Memory B cell (primary cell): Measurements from ENCODE around the gene GLT6D1.
A peak's percentile ranks its signal among the peaks of the same experiment; 100 is the strongest.

ENCODE experiments used
- ATAC-seq: fragments of 150-1000 bp; cut with Tn5 transposase; 2 replicates; pipeline ENCODE4 v1.10.0; 2021; ENCODE audit warnings: low read depth, mild to moderate bottlenecking, moderate library complexity
- DNase-seq, 2 donors: peaks; one replicate each; pipeline ENCODE4 v3.0.0; 2022; ENCODE audit warnings: low spot score in 2 of 2
- H3K27ac Mint-ChIP-seq: one replicate; pipeline ENCODE4 v1.8.0; 2022; ENCODE audit warnings: mild to moderate bottlenecking, moderate library complexity, mixed read lengths
- H3K27me3 Mint-ChIP-seq: one replicate; pipeline ENCODE4 v1.8.0; 2022; ENCODE audit warnings: mixed read lengths
- H3K36me3 Mint-ChIP-seq: one replicate; pipeline ENCODE4 v1.8.0; 2022; ENCODE audit warnings: mild to moderate bottlenecking, mixed read lengths
- H3K4me1 Mint-ChIP-seq: one replicate; pipeline ENCODE4 v1.8.0; 2022; ENCODE audit warnings: mixed read lengths
- H3K4me3 Mint-ChIP-seq: one replicate; pipeline ENCODE4 v1.8.0; 2022; ENCODE audit warnings: mild to moderate bottlenecking, moderate library complexity, mixed read lengths
- H3K9me3 Mint-ChIP-seq: one replicate; pipeline ENCODE4 v1.8.0; 2022; ENCODE audit warnings: mixed read lengths

GLT6D1 gene

DNA sequence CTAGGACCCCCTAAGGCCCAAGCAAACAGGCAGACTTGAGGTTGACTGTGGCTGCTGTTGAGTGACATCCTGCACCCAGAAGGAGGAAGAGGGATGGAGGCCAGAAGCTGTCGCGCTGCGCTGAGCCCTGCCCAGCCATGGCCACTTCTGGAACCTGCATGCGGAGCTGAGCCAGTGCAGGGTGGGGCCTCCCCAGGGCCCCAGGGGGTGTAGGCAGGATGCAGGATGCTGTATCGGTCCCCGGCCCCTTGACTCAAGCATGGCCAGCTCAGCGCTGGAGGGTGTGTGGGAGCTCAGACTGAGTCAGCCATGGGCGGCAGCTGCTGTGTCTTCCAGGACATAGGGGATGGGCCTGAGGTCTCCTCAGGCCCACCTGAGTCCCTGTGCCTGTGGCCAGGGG, 26.9 kb downstream of the GLT6D1 start:
- H3K4me1 Mint-ChIP-seq, result peaks cover 7% of the 10 kb centered on the region
- no peak overlapping the region for H3K27ac Mint-ChIP-seq
- ATAC-seq, result no peak
- no peaks in the 10 kb centered on the region for H3K36me3 Mint-ChIP-seq
- peaks cover 22% of the 10 kb centered on the region for H3K27me3 Mint-ChIP-seq
- H3K4me3 Mint-ChIP-seq, result no peak overlapping the region
- no peak for DNase-seq
- peaks cover 5% of the 10 kb centered on the region for H3K9me3 Mint-ChIP-seq

DNA sequence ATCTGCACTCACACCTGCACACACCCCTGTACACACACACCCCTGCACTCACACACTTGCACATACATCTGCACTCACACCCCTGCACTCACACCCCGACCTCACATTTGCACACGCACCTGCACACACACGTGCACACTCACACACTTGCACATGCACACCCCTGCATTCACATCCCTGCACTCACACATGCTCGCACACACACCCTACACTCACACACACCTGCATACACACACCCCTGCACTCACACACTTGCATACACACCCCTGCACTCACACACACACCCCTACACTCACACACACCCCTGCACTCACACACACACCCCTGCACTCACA, 27.5 kb downstream of the GLT6D1 start:
- H3K27me3 Mint-ChIP-seq, result peaks cover 24% of the 10 kb centered on the region
- peaks cover 7% of the 10 kb centered on the region for H3K4me1 Mint-ChIP-seq
- H3K9me3 Mint-ChIP-seq, result peaks cover 5% of the 10 kb centered on the region
- H3K4me3 Mint-ChIP-seq, result no peak overlapping the region
- ATAC-seq (no peak), DNase-seq (no peak)
- no peak overlapping the region for H3K27ac Mint-ChIP-seq
- H3K36me3 Mint-ChIP-seq, result no peaks in the 10 kb centered on the region

DNA sequence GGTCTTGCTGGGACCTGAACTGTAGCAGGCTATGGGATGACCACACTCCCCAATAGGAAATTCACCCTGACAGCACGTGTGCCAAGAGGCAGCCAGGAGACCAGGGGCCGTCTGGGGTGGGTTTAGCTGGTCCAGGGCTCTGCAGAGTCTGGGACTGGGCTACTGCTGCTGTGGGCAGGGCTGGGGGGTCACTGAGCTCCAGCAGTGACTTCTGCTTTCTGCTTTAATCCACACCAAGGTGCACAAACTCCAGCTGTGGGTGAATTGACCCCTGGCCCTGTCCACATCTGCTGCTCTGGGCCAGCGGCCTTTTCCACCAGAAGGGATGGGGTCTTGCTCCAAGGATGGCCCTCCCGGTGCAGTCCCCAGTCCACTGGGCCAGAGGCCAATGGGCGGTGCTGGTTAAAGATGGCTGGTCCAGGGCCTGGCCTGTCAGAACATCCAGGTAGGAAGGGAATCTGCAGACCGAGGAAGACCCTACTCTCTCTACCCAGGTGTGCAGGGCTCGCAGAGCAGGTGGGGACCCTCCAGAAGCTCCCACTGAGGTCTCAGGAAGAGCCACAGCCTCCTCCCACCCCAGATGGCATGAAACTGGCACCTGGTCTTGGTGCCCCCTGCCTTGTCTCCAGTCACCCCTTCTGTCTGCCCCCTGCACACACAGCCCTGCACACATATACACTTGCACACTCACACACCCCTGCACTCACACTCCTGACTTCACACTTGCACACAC, 28.0 kb downstream of the GLT6D1 start:
- peaks cover 25% of the 10 kb centered on the region for H3K27me3 Mint-ChIP-seq
- H3K9me3 Mint-ChIP-seq, result peaks cover 5% of the 10 kb centered on the region
- H3K27ac Mint-ChIP-seq, result no peak overlapping the region
- no peaks in the 10 kb centered on the region for H3K36me3 Mint-ChIP-seq
- H3K4me3 Mint-ChIP-seq, result no peak overlapping the region
- DNase-seq, result no peak
- no peak for ATAC-seq
- H3K4me1 Mint-ChIP-seq, result peaks cover 7% of the 10 kb centered on the region

DNA sequence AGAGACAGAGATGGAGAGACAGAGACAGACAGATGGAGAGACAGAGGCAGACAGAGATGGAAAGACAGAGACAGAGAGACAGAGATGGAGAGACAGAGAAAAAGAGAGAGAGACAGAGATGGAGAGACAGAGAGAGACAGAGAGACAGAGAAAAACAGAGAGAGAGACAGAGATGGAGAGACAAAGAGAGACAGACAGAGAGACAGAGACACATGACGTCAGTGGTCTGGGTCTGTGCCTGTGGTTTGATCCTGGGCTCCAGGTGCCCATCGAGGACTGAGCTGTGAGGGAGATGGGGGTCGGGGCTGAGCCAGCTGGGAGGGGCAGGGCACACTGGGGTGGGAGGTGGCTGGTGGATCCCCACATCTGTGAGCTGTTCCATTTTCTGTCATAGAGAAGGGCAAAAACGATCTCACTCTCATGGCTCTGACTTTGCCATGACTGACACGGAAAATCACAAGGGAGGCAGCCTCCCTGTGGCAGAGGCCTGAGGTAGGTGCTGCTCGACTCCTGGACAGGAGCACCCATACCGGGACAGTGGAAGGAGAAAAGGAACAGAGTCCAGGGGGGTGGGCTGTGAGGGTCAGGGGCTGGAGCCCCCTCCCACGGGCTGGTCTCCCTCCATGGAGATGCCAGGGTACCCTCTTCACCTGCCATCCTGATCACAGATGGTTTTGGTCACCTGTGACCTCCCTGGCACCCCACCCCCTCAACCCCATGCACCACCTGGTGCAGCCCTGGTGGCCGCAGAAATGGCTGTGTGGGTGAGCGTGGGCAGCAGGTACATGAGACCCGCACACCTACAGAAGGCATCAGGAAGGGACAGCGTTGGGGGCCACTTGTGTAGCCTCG, 28.8 kb downstream of the GLT6D1 start:
- Mint-ChIP-seq H3K27me3 (peaks cover 26% of the 10 kb centered on the region), H3K9me3 (peaks cover 5% of the 10 kb centered on the region), H3K4me3 (no peak overlapping the region), H3K4me1 (peaks cover 7% of the 10 kb centered on the region), H3K27ac (no peak overlapping the region), H3K36me3 (no peaks in the 10 kb centered on the region)
- no peak for ATAC-seq
- DNase-seq, result no peak

DNA sequence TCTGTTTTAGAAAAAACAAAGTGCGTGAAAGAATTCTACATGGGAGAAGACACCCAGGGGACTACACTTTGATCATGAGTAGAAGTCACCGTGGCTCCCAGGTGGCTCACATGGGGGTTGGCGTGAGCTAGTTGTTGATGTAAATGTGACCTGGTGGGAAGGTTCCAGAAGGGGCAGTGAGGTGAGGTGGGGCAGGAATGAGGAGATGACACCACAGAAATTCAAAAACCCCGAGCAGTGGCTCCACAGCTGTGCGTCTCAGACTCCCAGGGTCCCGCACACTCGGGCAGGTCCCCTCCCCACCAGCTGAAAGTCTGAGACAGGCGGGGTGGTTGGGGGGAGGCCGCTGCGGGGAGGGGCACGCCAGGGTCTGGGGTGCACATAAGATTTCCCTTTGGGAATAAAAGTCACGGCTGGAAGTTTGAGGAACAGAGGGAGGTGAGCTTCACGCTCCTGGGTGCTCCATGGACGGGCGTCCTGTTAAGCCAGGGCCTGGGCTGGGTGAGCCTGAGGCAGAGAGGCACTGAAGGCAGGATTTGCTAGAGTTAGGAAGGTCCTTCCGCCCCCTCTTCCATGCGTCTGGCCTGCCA, 29.9 kb downstream of the GLT6D1 start:
- no peak for ATAC-seq
- no peaks in the 10 kb centered on the region for H3K36me3 Mint-ChIP-seq
- H3K4me3 Mint-ChIP-seq, result no peak overlapping the region
- peaks cover 7% of the 10 kb centered on the region for H3K4me1 Mint-ChIP-seq
- H3K27ac Mint-ChIP-seq, result no peak overlapping the region
- peaks cover 24% of the 10 kb centered on the region for H3K27me3 Mint-ChIP-seq
- H3K9me3 Mint-ChIP-seq, result peaks cover 5% of the 10 kb centered on the region
- no peak for DNase-seq

DNA sequence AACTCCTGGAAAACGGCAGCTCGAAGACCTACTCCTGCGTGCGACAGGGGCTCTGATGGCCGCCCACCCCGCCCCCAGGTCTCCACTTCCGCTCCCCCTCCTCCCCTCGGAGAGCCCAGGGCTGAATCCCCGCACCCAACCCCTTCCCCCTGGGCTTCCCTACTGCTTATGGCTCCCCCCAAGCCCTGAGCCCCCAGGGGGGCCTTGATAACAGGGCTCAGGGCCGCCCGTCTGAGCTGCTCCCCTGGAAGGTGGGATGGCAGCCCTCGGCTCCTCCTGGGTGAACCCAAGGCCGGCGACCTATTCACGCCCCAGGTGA, 30.4 kb downstream of the GLT6D1 start:
- peaks cover 7% of the 10 kb centered on the region for H3K4me1 Mint-ChIP-seq
- no peak overlapping the region for H3K4me3 Mint-ChIP-seq
- peaks cover 5% of the 10 kb centered on the region for H3K9me3 Mint-ChIP-seq
- peaks cover 24% of the 10 kb centered on the region for H3K27me3 Mint-ChIP-seq
- no peak for ATAC-seq
- H3K27ac Mint-ChIP-seq, result no peak overlapping the region
- no peak for DNase-seq
- H3K36me3 Mint-ChIP-seq, result no peaks in the 10 kb centered on the region

DNA sequence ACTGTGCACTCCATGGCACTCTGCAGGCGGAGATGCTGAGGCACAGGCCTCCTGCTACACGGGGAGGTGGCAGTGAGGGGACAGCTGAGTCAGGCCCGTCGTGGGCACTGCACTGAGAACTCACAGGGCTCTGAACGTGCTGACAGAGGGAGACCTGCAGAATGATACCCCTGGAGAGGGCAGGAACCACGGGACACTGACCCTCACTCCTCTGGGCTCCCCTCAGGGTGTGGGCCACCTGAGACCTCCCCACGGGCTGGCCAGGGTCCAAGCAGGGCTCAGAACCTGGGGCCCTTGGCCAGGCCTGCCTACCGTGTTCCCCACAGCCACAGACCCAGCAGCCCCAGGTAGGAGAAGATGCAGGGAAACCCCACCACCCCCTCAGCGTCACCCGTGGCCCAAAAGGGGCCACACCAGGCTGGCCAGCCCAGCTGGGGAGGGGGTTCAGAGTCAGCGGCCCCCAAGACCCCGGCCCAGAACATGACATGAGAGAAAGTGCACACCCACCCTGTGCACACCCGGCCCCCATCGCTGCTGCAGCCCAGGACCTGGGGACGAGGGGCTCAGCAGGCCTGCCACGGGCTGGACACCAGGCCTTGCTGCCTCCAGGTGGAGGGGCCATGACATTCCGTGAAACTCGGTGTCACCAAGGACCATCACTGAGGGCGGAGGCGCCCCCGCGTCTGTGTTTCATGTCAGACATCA, 30.9 kb downstream of the GLT6D1 start:
- DNase-seq, result no peak
- H3K9me3 Mint-ChIP-seq, result peaks cover 5% of the 10 kb centered on the region
- peaks cover 7% of the 10 kb centered on the region for H3K4me1 Mint-ChIP-seq
- peaks cover 24% of the 10 kb centered on the region for H3K27me3 Mint-ChIP-seq
- no peak overlapping the region for H3K4me3 Mint-ChIP-seq
- no peak for ATAC-seq
- no peak overlapping the region for H3K27ac Mint-ChIP-seq
- H3K36me3 Mint-ChIP-seq, result no peaks in the 10 kb centered on the region

DNA sequence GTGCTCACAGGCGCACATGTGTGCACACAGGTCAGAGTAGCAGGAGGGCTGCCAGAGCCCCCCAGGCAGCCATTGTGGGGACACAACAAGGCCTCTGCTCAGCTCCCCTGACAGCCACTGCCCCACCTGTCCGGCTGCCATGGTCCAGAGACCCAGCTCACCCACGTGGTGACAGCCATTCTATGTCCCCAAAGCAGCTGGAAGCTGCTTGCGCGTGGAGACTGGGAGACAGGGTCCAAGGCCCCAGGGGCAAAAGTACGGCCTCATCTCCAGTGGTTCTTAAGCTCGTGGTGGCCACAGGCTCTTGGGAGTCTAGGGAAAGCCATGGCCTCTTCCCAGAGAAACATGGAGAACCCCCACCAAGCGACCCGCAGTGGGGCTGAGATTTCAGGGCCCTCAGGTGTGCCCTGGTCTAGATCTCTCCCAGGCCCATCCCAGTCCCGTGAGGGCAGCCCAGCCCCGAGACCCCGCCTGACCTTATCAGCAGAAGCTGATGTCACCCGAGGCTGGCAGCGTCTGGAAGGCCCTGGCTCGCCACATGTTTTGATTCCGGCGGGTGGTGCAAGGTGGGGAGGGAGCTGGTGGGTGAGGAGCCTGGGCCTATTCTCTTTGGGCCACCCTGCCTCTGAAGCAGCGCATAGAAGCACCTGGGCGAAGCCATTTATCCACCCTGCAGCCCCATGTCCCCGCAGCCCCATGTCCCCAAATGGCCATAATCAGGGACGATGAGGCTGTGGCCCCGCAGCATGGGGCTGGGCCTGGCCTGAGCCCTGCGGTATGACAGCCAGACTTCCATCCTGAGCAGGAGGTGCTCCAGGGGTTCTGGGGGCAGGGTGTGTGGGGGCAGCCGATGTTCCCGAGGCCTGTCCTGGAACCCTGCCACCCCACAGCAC, 31.7 kb downstream of the GLT6D1 start:
- peaks cover 7% of the 10 kb centered on the region for H3K4me1 Mint-ChIP-seq
- H3K9me3 Mint-ChIP-seq, result peaks cover 5% of the 10 kb centered on the region
- no peaks in the 10 kb centered on the region for H3K36me3 Mint-ChIP-seq
- peaks cover 23% of the 10 kb centered on the region for H3K27me3 Mint-ChIP-seq
- H3K4me3 Mint-ChIP-seq, result no peak overlapping the region
- DNase-seq, result no peak
- H3K27ac Mint-ChIP-seq, result no peak overlapping the region
- no peak for ATAC-seq

DNA sequence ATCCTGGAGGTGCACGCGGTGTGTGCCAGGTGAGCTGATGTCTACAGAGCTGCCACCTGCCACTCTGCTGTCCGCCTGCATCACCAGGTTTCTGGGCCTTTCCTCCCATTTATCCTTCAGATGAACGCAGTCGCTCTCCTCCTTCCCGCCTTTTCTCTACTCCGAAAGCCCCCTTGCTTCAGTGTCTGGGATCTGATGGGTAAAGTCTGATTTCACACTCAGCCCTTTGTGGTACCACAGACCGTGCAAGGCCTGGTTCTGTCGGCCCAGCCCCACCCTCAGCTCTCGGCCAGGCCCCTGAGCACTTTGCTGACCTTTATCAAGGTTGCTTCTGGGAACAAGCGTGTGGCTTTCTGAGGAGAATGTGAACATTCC, 32.5 kb downstream of the GLT6D1 start:
- DNase-seq (no peak), ATAC-seq (no peak)
- Mint-ChIP-seq H3K27me3 (peaks cover 19% of the 10 kb centered on the region), H3K36me3 (no peaks in the 10 kb centered on the region), H3K9me3 (peaks cover 5% of the 10 kb centered on the region), H3K4me1 (peaks cover 5% of the 10 kb centered on the region), H3K27ac (no peak overlapping the region), H3K4me3 (no peak overlapping the region)

DNA sequence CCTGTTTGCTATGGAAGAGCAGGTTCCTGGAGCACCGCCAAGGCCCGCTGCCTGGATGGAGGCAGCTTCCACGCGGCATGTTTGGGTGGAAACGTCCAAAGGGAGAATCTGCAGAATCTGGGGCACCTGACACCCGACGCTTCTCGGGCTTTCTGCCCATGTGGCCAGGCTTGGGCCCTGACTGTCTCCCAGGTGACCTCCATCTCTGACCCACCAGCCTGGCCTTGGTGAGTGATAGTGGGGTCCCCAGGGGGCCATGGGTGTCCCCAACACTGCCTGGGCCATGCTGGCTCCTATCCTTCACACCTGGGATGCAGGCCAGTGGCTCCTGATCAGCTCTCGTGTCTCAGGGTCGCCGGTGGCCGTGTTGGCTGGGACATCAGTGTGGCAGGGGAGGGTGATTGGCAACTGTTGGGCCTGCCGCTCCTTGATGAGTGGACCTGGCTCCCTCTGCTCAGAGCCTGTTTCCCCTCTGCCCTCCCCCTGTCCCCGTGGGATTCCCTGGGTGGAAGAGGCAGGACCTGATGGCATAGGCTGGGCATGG, 34.0 kb downstream of the GLT6D1 start:
- DNase-seq (peak in 1 of 2 donors; percentile 2), ATAC-seq (no peak)
- Mint-ChIP-seq H3K27ac (no peak overlapping the region), H3K36me3 (no peaks in the 10 kb centered on the region), H3K4me1 (peaks cover 3% of the 10 kb centered on the region), H3K4me3 (no peak overlapping the region), H3K9me3 (peaks cover 5% of the 10 kb centered on the region), H3K27me3 (peaks cover 19% of the 10 kb centered on the region)

DNA sequence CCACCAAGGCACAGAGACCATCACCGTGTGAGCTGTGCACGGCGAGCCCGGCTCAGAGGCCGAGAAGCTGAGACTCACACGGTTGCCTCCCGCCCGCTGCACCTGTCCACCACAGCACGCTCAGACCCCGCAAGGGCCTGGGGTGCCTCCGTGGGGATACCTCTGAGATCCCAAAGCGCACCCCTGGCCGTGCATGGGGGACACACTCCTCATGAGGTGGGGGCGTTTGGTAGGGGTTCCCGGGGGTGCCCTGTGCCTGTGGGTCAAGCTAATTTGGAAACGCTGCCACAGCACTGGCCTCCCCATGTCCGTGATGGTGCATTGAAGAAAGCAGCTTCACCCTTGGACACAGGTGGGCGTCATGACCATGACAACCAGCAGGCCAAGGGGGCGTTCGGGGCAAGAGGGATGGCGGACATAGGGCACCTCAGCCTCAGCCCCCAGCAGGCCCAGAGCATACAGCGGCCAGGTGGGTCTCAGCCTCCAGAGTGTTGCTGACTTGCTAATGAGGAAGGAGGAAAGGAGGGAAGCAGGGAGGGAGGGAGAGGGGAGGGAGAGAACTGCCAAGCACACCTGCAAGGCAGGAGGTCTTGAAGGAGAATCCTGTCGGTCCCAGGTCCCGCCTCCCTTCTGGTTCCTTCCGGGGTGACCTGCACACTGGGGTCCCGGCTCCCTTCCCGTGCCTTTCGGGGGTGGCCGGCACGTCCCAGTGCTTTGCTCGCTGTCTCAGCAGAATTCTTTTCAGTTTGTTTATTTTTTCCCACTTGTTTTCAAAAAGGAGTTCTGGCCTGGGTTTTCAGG, 34.7 kb downstream of the GLT6D1 start:
- DNase-seq (no peak), ATAC-seq (no peak)
- no peak overlapping the region for H3K4me3 Mint-ChIP-seq
- H3K9me3 Mint-ChIP-seq, result no peaks in the 10 kb centered on the region
- no peaks in the 10 kb centered on the region for H3K4me1 Mint-ChIP-seq
- H3K36me3 Mint-ChIP-seq, result no peaks in the 10 kb centered on the region
- peaks cover 15% of the 10 kb centered on the region for H3K27me3 Mint-ChIP-seq
- no peak overlapping the region for H3K27ac Mint-ChIP-seq

DNA sequence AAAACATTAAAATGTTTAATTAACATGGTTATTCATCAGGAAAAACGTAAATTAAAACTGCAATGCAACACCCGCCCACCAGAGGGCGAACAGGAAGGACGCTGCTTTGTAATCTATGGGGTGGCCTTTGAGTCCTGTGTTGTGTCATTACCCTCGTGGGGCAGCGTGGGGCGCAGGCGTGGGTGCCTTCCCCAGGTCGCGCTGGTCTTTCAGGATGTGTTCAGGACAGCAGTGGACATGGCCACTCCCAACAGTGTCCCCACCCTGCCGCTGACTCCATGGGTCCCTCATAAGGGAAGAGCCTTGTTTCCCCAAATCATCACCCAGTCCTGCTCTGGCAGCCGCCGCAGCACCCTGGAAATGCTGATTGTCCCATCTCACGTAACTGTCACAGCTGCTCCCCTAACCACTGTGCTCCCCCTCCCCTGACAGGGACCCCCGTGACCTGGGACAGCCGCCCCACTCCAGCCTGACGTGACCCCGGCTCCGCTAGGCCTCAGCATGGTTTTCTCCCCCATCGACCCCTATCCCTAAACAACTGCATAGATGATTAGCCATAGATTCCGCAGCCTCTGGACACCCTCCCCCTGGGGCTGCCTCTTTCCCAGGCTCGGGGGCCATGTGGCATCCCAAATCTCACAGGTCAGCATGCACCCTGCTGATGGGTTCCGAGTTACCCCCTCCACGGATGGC, 36.4 kb downstream of the GLT6D1 start:
- ATAC-seq (no peak), DNase-seq (peak; percentile 35 to 49)
- H3K4me3 Mint-ChIP-seq, result no peak overlapping the region
- no peaks in the 10 kb centered on the region for H3K9me3 Mint-ChIP-seq
- H3K27me3 Mint-ChIP-seq, result peaks cover 15% of the 10 kb centered on the region
- no peaks in the 10 kb centered on the region for H3K36me3 Mint-ChIP-seq
- H3K27ac Mint-ChIP-seq, result no peak overlapping the region
- H3K4me1 Mint-ChIP-seq, result no peaks in the 10 kb centered on the region
